Endothelial cell (in vitro differentiated cells): ENCODE data around the gene PISD. TPM values are rescaled to one million over a fixed set of nuclear protein-coding genes. Genes with fewer than 3 reads are reported as not detected.
A peak's percentile ranks its signal among the peaks of the same experiment; 100 is the strongest.

Experiments used
- DNase-seq: peaks from one replicate; pipeline ENCODE4 v3.0.0; 2021; ENCODE audit warnings: low spot score
- H3K27ac Mint-ChIP-seq: one replicate; pipeline ENCODE4 v1.8.0; 2021; ENCODE audit warnings: mixed read lengths, inconsistent platforms; ENCODE audit not compliant: unreplicated experiment
- H3K27me3 Mint-ChIP-seq: one replicate; pipeline ENCODE4 v1.8.0; 2021; ENCODE audit warnings: mild to moderate bottlenecking, moderate library complexity, mixed read lengths, inconsistent platforms; ENCODE audit not compliant: unreplicated experiment
- H3K36me3 Mint-ChIP-seq: one replicate; pipeline ENCODE4 v1.8.0; 2021; ENCODE audit warnings: mild to moderate bottlenecking, low read depth, mixed read lengths, inconsistent platforms; ENCODE audit not compliant: unreplicated experiment
- H3K4me1 Mint-ChIP-seq: one replicate; pipeline ENCODE4 v1.8.0; 2021; ENCODE audit warnings: mild to moderate bottlenecking, mixed read lengths, inconsistent platforms; ENCODE audit not compliant: unreplicated experiment
- H3K4me3 Mint-ChIP-seq: one replicate; pipeline ENCODE4 v1.8.0; 2021; ENCODE audit warnings: mild to moderate bottlenecking, mixed read lengths, inconsistent platforms; ENCODE audit not compliant: unreplicated experiment
- H3K9me3 Mint-ChIP-seq: one replicate; pipeline ENCODE4 v1.8.0; 2021; ENCODE audit warnings: mixed read lengths, inconsistent platforms; ENCODE audit not compliant: unreplicated experiment
- total RNA-seq: library from RNA; stranded (reverse); fragmentation: NEBNext Ultra II Directional; extraction: Animal tissue kit (Norgen Biotek cat#: 25700); gene quantifications from one replicate; pipeline ENCODE4 v1.2.1, GENCODE V29; 2021; ENCODE audit not compliant: unreplicated experiment
- TF ChIP-seq, protein P1 (sequence below): fragments of 200-600 bp; sonication (generic); IDR thresholded peaks from one replicate; pipeline ENCODE4 v1.5.0; 2021; ENCODE audit warnings: antibody characterized with exemption; ENCODE audit not compliant: unreplicated experiment

PISD gene
- total RNA-seq, 1 donor from 2014 or later = 53.0 TPM

DNA sequence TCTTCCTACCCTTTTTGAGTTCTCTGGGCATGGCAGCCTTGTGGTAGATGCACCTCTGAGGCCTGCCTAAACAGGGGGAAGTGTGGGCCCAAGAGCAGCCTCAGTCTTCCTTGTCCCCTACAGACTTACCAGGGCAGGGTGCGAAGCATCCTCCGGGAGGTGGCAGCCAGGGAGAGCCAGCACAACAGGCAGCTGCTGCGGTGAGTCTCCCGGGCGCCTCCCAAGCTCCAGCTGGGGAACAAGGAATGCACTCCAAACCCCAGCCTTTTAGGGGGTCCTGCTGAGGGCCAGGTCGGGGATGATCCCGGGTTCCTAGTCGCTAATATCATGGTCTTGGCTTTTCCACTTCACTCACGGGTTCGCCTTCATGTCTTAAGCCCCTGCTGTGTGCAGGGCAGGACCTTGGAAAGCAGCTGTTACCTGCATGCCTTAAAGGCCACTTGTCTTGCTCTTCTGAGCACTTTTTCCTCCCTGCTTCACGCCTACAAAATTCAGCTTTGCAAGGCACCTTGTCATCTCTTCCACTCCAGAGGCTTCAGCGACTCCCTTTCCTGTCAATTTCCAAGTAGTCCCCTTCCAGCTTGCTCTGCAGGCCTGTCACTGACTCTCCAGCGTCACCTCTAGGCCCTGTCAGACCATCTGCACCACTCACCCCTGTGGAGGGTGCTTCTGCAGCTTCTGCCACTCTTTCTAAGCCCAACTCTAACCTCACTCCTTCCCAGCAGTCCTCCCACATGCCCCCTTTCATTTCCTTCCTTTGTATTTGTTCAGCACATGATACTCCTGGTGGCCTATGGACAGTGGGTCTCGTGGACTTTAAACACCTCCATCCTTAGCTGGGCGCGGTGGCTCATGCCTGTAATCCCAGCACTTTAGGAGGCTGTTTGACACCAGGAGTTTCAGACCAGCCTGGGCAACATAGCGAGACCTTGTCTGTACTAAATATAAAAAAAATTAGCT is 57.0 kb downstream of the PISD start:
- peaks cover 13% of the 10 kb centered on the region for H3K36me3 Mint-ChIP-seq
- DNase-seq = no peak
- TF ChIP-seq, protein P1, sequence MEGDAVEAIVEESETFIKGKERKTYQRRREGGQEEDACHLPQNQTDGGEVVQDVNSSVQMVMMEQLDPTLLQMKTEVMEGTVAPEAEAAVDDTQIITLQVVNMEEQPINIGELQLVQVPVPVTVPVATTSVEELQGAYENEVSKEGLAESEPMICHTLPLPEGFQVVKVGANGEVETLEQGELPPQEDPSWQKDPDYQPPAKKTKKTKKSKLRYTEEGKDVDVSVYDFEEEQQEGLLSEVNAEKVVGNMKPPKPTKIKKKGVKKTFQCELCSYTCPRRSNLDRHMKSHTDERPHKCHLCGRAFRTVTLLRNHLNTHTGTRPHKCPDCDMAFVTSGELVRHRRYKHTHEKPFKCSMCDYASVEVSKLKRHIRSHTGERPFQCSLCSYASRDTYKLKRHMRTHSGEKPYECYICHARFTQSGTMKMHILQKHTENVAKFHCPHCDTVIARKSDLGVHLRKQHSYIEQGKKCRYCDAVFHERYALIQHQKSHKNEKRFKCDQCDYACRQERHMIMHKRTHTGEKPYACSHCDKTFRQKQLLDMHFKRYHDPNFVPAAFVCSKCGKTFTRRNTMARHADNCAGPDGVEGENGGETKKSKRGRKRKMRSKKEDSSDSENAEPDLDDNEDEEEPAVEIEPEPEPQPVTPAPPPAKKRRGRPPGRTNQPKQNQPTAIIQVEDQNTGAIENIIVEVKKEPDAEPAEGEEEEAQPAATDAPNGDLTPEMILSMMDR = no peak
- no peaks in the 10 kb centered on the region for H3K9me3 Mint-ChIP-seq
- H3K27me3 Mint-ChIP-seq = peaks cover 2% of the 10 kb centered on the region
- H3K4me3 Mint-ChIP-seq = peak overlapping the region; percentile 5
- no peak overlapping the region for H3K27ac Mint-ChIP-seq
- peaks cover 11% of the 10 kb centered on the region for H3K4me1 Mint-ChIP-seq

DNA sequence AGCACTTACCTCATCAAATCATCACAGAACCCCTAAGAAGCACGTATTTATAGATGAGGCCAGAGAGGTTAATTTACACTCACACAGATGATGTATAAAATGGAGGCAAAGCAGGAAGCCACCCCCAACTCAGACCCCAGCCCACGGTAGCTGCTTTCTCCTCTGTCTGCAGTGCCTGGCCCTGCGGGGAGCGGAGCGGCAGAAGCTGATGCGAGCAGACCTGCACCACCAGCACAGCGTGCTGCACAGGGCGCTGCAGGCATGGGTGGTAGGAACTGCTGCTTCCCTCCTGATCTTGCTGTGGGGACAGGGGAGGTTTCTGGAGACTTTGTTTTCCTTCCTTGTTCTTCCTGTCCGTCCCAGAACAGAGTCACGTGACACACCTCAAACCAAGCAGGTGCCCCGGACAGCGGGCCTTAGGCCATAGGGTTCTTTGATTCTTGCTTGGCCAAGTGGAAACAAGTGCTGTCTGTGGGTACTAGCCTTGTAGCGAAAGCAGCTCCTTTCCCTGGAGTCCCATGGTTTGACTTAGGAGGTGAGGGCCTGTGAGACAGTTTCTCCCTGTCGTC is 57.8 kb downstream of the PISD start:
- TF ChIP-seq, protein P1 = no peak
- no peak for DNase-seq
- Mint-ChIP-seq H3K4me3 (no peak overlapping the region), H3K36me3 (peaks cover 13% of the 10 kb centered on the region), H3K9me3 (no peaks in the 10 kb centered on the region), H3K4me1 (peaks cover 11% of the 10 kb centered on the region), H3K27me3 (peaks cover 2% of the 10 kb centered on the region), H3K27ac (peak overlapping the region; percentile 31)

DNA sequence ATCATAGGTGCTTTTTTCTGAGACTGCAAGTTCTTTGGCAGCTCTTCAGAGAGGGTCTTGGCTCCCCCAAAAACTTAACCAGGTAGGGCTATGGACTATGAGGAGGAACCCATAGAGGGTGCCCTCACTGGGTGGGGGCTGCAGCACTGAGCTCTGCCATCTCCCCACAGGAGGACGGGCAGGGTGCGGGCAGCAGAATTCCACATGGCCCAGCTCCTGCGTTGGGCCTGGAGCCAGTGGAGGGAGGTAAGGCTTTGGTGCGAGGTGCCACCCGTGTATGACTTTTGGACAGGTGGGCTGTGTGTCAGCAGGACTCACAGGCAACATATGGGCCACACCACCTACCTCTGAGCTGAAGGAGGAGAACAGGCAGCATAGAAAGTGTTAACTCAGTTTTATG is 58.4 kb downstream of the PISD start:
- peaks cover 13% of the 10 kb centered on the region for H3K36me3 Mint-ChIP-seq
- peaks cover 2% of the 10 kb centered on the region for H3K27me3 Mint-ChIP-seq
- peaks cover 10% of the 10 kb centered on the region for H3K4me1 Mint-ChIP-seq
- TF ChIP-seq, protein P1 = no peak
- no peak for DNase-seq
- no peak overlapping the region for H3K27ac Mint-ChIP-seq
- no peaks in the 10 kb centered on the region for H3K9me3 Mint-ChIP-seq
- no peak overlapping the region for H3K4me3 Mint-ChIP-seq

DNA sequence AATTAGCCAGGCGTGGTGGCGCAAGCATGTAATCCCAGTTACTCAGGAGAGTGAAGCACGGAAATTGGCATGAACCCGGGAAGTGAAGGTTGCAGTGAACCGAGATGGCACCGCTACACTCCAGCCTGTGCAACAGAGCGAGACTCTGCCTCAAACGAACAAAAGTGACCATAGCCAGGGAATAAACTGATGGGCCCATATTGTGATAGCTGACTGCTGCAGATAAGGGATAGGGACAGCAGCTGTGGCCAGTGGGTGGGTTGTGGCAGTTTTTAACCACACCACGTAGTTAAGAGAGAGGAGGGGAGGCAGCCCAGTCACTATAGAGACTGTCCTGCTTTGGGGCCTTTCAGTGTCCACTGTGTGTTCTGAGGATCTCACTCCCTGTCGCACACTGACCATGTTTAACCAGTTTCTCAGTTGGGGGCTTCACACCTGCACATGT is 58.9 kb downstream of the PISD start:
- peaks cover 6% of the 10 kb centered on the region for H3K4me1 Mint-ChIP-seq
- no peak overlapping the region for H3K4me3 Mint-ChIP-seq
- TF ChIP-seq, protein P1 = no peak
- peaks cover 13% of the 10 kb centered on the region for H3K36me3 Mint-ChIP-seq
- H3K9me3 Mint-ChIP-seq = no peaks in the 10 kb centered on the region
- H3K27me3 Mint-ChIP-seq = no peaks in the 10 kb centered on the region
- DNase-seq = no peak
- no peak overlapping the region for H3K27ac Mint-ChIP-seq
